Parathyroid adenoma (tissue), 2 donors: Measurements from ENCODE around the gene AFG1L.

Source experiments
- H2AFZ ChIP-seq: fragments of 300-600 bp; sonication (generic); one replicate; pipeline ENCODE4 v1.7.0; 2017; ENCODE audit warnings: antibody characterized with exemption, mild to moderate bottlenecking
- H3K27ac ChIP-seq: fragments of 300-600 bp; sonication (generic); one replicate; pipeline ENCODE4 v1.7.0; 2017
- H3K27me3 ChIP-seq: fragments of 300-600 bp; sonication (generic); one replicate; pipeline ENCODE4 v1.7.0; 2017; ENCODE audit warnings: low read length; ENCODE audit not compliant: control insufficient read depth, insufficient read depth
- H3K36me3 ChIP-seq: fragments of 300-600 bp; sonication (generic); one replicate; pipeline ENCODE4 v1.7.0; 2017; ENCODE audit warnings: low read length; ENCODE audit not compliant: control insufficient read depth, insufficient read depth
- H3K4me1 ChIP-seq: fragments of 300-600 bp; sonication (generic); one replicate; pipeline ENCODE4 v1.7.0; 2017; ENCODE audit warnings: control low read depth
- H3K4me2 ChIP-seq: fragments of 300-600 bp; sonication (generic); one replicate; pipeline ENCODE4 v1.7.0; 2017; ENCODE audit warnings: low read length
- H3K4me3 ChIP-seq: fragments of 300-600 bp; sonication (generic); one replicate; pipeline ENCODE4 v1.7.0; 2017; ENCODE audit warnings: low read depth, low read length
- H3K79me2 ChIP-seq: fragments of 300-600 bp; sonication (generic); one replicate; pipeline ENCODE4 v1.7.0; 2017; ENCODE audit warnings: control low read depth
- H3K9ac ChIP-seq: fragments of 300-600 bp; sonication (generic); one replicate; pipeline ENCODE4 v1.7.0; 2017; ENCODE audit warnings: mild to moderate bottlenecking
- H3K9me3 ChIP-seq: fragments of 300-600 bp; sonication (generic); one replicate; pipeline ENCODE4 v1.7.0; 2017; ENCODE audit warnings: low read length; ENCODE audit not compliant: control insufficient read depth
- CTCF ChIP-seq: fragments of 300-600 bp; sonication (generic); IDR thresholded peaks from one replicate; pipeline ENCODE4 v1.7.0; 2017; ENCODE audit warnings: antibody characterized with exemption, mild to moderate bottlenecking
- donor health status: primary hyperparathyroidism.

Gene AFG1L

GRCh38 chr6:108555399-108556052 lies 260.7 kb downstream of the AFG1L start:
- Histone ChIP-seq H3K4me1 (peaks cover 3% of the 10 kb centered on the region), H2AFZ (no peak overlapping the region), H3K4me2 (no peak overlapping the region), H3K27ac (no peak overlapping the region), H3K4me3 (no peak overlapping the region), H3K9ac (no peak overlapping the region), H3K36me3 (no peaks in the 10 kb centered on the region), H3K79me2 (no peaks in the 10 kb centered on the region), H3K9me3 (no peaks in the 10 kb centered on the region), H3K27me3 (no peaks in the 10 kb centered on the region)
- TF ChIP-seq CTCF = no peak

- H3K27ac ChIP-seq = no peak overlapping the region
- H3K27me3 ChIP-seq = no peaks in the 10 kb centered on the region
- peaks cover 3% of the 10 kb centered on the region for H3K4me1 ChIP-seq
- H3K4me2 ChIP-seq = no peak overlapping the region
- H3K9me3 ChIP-seq = no peaks in the 10 kb centered on the region
- no peak for TF ChIP-seq CTCF
- H3K36me3 ChIP-seq = no peaks in the 10 kb centered on the region
- H3K79me2 ChIP-seq = no peaks in the 10 kb centered on the region
- no peak overlapping the region for H3K9ac ChIP-seq
- H3K4me3 ChIP-seq = no peak overlapping the region
- no peak overlapping the region for H2AFZ ChIP-seq
Measured at GRCh38 chr6:108556250-108556649, 261.4 kb downstream of the AFG1L start.

- peak overlapping the region; percentile 5 for H3K9ac ChIP-seq
- H3K27me3 ChIP-seq = no peaks in the 10 kb centered on the region
- peak overlapping the region; percentile 73 for H3K27ac ChIP-seq
- H3K79me2 ChIP-seq = peaks cover 5% of the 10 kb centered on the region
- H3K36me3 ChIP-seq = no peaks in the 10 kb centered on the region
- H3K4me2 ChIP-seq = peak overlapping the region; percentile 95
- H3K4me3 ChIP-seq = peak overlapping the region; percentile 55
- H2AFZ ChIP-seq = peak overlapping the region; percentile 89
- TF ChIP-seq CTCF = no peak
- peaks cover 3% of the 10 kb centered on the region for H3K4me1 ChIP-seq
- no peaks in the 10 kb centered on the region for H3K9me3 ChIP-seq
Measured at GRCh38 chr6:108556866-108557493, 262.1 kb downstream of the AFG1L start.

GRCh38 chr6:108557494-108558371 lies 262.9 kb downstream of the AFG1L start:
- Histone ChIP-seq H2AFZ (peak overlapping the region; percentile 89), H3K9ac (peak overlapping the region; percentile 73), H3K36me3 (no peaks in the 10 kb centered on the region), H3K27ac (peak overlapping the region; percentile 100), H3K4me3 (peak overlapping the region; percentile 75), H3K79me2 (peaks cover 13% of the 10 kb centered on the region), H3K4me2 (peak overlapping the region; percentile 95), H3K4me1 (peaks cover 3% of the 10 kb centered on the region), H3K27me3 (no peaks in the 10 kb centered on the region), H3K9me3 (no peaks in the 10 kb centered on the region)
- TF ChIP-seq CTCF = no peak
